Muscle of back (tissue), 11 donors: Measurements from ENCODE around the gene OTOG. TPM values are rescaled to one million over a fixed set of nuclear protein-coding genes. Genes with fewer than 3 reads are reported as not detected.

Experiments
- DNase-seq, 3 donors: peaks; one replicate each; pipeline versions ENCODE4 v3.0.0 to v3.0.0-alpha.2; 2013
- polyA plus RNA-seq, 10 donors: library from polyadenylated mRNA; unstranded; fragments of 120-200 nt; gene quantifications; one replicate each; pipeline ENCODE4 v1.2.1, GENCODE V29; 2013; ENCODE audit not compliant: insufficient read length in 10 of 10

The OTOG gene
- polyA plus RNA-seq, 10 donors, result 0.03 to 0.06 (median 0.03) TPM; not detected in 3

DNA sequence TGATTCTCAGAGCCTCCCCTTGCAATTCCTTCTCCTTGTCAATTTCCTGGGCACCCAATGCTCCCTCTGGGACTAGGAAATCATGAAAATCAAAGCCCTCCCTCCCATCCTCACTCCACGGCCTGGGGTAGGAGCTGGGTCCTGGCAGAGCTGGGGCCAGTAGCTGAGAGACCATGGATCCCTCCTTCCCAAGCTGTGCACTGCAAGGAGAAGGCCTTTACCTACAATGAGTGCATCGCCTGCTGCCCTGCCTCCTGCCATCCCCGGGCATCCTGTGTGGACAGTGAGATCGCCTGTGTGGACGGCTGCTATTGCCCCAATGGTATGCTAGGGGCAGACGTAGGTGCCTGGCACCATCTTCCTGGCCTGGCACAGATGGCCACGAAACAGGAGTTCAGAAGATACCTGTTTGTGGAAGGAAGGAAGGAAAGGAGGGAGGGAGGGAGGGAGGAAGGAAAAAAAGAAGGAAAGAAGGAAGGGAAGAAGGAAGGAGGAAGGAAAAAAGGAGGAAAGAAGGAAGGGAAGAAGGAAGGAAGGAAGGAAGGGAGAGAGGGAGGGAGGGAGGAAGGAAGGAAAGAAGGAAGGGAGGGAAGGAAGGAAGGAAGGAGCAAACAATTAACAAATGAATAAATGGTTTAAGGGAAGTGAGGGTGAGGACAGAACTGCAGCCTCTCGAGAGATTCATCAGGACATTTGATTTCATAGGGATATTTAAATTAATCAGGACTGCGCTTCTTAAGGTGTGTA, 12.5 kb downstream of the OTOG start:
- DNase-seq, result no peak

DNA sequence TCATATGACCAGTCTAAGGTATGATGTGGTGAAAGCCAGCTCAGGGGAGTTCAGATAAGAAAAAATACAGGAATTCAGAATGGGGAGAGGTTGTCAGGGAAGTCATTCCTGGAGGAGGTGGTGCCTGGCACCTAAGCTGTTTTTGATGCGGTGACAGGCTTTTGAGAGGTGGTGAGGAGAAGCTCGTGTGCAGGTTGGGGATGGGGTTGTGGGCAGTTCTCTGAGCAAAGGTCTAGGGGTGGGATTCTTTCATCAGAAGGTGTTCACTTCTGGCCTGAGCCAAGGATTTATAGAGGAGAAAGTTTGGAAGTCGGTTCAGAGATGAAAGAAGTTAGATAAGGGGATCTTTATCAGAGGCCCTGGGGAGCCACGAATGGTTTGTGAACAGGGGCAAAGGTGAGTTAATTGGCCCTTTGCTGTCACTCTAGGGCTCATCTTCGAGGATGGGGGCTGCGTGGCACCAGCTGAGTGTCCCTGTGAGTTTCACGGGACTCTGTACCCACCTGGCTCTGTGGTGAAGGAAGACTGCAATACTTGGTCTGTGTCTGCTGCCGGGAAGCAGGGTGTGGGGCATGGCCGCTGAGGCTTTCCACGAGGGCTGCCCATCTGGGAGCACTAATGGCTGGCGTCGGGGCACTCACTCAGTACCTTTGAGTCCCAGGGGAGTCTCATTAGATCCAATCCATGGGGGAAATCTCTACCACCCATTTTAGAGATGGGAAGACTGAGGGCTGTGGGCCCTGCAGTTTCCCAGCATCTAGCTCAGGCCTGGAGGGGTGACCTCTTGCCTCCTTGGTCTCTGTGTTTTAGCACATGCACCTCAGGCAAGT, 13.4 kb downstream of the OTOG start:
- no peak for DNase-seq

DNA sequence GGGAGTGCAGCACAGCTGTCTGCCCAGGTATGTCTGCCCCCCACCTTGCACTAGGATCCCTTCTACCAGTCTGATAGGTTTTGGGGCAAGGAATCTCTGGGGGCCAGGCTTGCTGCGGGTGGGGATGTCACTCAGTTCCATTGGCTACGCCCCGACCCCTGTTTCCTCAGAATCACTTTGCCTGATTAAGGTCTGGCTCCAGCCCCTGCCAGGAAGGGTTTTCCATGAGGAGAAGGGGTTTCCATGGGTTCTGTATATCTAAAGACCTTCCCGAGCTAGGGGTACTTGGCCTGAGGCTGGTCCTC, 14.0 kb downstream of the OTOG start:
- no peak for DNase-seq

DNA sequence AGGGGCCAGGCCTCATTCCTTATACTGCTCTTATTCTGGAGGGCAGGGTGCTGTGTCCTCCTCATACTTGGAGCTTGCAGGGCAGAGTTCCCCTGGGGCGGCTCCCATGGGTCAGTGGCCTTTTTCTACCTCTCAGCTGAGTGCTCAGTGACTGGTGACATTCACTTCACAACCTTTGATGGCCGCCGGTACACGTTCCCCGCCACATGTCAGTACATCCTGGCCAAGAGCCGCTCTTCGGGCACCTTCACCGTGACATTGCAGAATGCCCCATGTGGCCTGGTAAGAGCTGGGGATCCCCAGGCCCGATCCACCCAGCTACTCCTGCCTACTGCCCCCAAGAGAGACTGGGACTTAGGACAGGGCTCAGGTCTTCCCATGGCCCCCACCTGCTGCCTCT, 14.5 kb downstream of the OTOG start:
- DNase-seq, result no peak

DNA sequence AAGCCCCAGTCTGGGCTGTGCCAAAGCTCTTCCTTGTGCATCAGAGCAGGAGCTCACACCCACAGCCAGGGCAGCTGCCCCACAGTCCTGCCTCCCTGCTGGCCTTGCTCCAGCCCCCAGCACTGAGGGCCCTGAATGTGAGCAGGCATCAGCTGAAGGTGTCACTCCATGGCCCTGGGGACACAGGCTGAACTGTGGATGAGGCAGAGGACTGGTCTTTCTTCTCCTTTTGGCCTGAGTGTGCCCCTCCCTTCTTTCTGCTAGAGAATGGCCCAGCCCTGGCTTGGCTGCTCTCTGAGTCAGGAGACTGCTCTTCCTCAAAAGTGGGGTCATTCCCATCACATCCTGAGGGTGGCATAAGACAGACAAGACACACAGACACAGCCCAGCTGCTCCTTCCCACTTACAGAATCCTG, 16.2 kb downstream of the OTOG start:
- DNase-seq, result no peak

DNA sequence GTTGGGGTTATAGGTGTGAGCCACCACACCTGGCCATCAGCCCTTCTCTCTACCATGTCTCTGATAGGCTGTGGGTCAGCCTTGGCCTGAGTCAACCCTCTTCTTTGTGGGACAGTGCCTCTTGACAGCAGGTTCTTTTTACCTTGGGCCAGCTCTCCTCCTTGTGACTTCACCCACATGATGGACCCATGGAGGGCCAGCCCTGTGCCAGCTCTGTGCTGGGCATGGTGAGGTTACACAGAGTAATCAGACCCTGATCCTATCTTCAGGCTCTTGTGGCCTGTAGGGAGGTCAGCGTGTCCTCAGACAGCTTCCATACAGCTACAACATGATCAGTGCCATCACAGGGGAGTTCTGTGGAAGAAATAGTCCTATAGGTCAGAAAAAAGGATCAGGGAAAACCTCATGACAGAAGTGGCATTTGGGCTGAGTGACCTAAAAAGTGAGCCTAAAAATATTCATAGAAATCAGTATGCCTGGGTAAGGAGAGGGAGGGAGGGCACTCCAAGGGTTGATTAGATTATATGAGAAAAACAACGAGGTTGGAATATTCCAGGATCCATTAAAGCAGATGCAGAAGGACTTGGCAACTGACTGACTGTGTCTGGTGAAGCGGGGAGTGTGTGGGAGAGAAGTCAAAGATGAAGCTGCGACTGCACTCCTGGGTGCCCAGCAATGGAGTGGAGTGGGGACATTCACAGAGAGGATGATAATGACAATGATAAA, 17.1 kb downstream of the OTOG start:
- no peak for DNase-seq

DNA sequence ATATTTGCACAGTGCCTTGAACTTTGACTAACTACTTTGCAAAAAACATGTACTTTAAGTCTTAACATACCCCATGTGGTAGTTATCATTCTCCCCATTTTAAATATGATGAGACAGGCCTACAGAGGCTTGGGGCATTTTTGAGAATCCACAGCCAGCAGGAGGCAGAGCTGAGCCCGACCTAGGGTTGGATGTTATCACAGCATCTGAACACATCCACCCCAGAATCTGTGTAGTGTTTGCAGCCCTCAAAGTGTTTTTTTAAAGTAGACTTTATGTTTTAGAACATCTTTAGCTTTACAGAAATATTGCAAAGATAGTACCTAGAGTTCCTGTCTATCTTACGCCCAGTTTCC, 17.6 kb downstream of the OTOG start:
- no peak for DNase-seq

DNA sequence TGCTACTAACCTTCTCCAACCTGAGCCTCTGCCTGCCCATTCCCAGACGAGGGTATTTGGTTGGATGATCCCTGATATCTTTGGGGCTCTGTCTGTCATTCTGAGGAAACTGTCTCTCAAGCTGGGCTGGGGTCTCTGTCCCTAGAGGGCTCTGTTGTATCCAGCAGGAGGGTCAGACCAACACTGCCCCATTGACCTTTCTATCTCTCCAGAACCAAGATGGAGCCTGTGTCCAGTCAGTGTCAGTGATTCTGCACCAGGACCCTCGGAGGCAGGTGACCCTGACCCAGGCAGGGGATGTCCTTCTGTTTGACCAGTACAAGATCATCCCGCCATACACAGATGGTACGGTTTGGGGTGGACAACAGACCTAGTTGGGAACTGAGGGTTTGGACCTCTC, 21.9 kb downstream of the OTOG start:
- no peak for DNase-seq

DNA sequence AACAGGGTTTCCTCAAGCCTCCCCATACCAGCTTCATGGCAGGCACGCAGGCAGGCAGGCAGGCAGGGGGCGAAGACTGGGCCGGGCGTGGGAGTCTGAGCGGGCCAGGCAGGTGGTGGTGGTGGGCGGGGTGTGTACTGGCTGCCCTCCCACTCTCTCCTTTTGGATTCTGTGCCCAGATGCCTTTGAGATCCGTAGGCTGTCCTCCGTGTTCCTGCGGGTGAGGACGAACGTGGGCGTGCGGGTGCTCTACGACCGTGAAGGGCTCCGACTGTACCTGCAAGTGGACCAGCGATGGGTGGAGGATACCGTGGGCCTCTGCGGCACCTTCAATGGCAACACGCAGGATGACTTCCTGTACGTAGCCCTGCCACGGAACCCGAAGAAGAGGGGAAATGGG, 23.0 kb downstream of the OTOG start:
- DNase-seq, result no peak

DNA sequence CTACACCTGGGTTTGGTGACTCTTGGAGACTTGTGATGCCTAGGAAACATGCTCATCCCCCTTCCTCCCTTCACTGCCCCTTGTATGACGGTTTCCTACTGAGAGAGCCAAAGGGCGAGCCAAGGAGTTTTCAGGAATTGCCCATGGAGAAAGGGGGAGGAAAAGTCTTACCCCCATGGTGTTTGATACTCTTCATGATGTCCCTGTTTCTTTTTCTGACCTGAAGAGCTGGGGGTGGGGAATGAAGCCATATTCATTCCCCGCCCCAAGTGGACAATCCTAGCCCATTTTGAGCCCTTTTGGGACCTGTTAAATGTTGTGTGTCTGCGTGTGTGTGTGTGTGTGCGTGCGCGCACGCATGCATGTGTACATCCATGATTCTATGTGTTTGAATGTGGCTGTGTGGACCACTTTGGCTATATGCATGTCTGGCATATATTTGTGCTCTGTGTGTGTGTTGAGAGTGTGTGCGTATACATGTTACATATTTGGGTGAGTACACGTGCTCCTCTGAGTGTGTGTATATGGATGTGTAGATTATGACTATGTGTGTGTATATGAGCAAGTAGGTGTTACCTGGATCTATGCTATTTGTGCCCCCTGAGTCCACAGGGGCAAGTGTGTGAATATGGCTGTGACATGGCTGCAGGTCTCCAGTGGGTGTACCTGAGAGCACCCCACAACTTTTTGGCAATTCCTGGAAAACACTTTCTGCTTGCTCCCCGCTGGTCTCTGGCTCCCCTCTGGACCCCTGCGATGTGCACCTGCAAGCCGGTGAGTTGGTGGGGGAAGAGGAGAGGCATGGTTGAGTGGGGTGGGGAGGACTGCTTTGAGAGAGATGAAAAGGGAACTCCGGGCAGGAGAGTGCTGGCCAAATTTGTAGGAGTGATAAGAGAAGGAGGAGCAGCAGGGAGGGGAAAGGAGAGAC, 24.6 kb downstream of the OTOG start:
- no peak for DNase-seq

DNA sequence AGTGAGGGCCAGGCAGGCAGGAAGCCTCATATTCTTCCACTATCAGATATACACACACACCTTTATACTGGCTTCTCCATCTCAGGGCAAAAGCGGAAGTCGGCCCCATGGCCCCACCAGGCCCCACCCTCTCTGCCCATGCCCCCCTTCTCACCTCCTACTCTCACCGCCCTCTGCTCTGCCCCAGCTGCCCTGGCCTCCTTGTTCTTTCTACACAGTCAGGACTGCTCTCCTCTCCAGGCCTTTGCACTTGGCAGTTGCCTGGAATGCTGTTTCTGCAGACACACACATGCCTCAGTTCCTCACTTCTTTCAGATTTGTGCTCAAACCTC, 25.3 kb downstream of the OTOG start:
- no peak for DNase-seq

DNA sequence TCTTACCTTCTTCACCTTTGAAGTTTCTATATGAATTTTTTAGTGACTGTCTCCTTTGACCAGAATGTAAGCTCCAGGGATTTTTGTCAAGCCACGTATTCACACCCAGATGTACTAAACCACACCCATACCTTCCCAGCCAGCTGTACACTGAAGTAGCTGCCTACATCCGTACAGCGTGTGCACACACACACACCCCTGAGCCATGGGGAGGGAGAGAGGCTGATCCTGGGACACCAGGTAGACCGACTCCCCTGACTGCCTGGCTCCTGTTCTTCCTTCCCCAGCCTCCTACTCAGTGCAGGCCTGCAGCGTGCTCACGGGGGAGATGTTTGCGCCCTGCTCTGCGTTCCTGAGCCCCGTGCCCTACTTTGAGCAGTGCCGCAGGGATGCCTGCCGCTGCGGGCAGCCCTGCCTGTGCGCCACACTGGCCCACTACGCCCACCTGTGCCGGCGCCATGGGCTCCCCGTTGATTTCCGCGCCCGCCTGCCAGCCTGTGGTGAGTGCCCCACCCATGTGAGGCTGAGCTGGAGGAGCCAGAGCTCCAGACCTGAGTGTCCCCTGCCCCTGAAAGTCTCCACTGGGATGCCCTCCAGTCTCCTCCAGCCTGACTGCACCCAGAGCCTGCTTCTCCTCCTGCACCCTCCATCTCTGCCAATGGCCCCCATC, 25.9 kb downstream of the OTOG start:
- no peak for DNase-seq

DNA sequence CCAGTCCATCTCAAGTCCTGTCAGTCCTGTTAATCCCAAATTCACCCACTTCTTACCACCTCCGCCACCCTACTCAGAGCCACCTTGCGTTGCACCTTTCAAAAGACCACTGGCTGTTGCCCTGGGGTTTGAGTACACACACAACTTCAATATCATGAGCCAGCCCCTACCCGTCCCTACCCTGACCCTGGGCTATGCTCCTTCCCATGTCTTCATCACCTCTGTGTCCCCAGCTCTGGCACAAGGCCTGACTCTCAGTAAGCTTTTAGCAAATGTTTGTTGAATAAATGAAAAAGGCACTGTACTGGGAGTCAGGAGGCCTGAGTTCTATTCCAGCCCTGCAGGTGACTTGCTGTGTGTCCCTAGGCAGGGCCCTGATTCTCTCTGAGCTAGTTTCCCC, 26.5 kb downstream of the OTOG start:
- no peak for DNase-seq

DNA sequence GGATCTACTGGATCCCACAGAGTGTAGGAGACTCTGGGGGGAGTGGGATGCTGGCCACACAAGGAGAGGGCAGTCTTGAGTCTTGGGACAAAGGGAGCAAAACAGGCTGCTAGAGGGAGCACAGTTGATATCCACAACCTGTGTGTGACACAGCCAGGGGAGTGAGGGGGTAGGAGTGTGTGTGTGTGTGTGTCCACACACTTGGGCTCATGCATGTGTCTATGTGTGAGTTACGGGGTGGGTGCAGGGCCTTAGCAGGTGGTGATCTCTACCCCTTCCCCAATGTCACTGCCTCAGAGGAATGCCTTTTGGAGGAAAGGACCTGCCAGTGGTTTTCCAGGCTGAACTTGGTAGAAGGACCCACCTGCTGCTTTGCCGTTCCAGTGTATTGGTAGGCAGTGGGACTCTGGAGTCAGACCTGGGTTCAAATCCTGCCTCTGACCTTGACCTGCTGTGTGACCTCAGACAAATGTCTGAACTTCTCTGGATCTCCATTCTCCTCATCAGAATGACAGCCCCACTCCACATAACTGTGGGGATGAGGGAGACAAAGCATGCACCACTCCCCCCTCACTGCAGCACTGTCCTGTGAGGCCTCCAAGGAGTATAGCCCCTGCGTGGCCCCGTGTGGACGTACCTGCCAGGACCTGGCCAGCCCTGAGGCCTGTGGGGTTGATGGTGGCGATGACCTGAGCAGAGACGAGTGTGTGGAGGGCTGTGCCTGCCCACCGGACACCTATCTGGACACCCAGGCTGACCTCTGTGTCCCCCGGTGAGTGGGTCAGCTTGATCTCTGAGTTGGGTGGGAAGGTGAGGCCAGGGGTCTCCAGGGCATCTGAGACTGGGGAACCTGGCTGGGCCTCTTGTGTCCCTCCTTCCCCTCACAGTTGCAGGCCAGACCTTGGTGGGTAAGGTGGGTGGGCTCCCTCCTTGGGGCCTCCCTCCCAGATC, 27.4 kb downstream of the OTOG start:
- no peak for DNase-seq

DNA sequence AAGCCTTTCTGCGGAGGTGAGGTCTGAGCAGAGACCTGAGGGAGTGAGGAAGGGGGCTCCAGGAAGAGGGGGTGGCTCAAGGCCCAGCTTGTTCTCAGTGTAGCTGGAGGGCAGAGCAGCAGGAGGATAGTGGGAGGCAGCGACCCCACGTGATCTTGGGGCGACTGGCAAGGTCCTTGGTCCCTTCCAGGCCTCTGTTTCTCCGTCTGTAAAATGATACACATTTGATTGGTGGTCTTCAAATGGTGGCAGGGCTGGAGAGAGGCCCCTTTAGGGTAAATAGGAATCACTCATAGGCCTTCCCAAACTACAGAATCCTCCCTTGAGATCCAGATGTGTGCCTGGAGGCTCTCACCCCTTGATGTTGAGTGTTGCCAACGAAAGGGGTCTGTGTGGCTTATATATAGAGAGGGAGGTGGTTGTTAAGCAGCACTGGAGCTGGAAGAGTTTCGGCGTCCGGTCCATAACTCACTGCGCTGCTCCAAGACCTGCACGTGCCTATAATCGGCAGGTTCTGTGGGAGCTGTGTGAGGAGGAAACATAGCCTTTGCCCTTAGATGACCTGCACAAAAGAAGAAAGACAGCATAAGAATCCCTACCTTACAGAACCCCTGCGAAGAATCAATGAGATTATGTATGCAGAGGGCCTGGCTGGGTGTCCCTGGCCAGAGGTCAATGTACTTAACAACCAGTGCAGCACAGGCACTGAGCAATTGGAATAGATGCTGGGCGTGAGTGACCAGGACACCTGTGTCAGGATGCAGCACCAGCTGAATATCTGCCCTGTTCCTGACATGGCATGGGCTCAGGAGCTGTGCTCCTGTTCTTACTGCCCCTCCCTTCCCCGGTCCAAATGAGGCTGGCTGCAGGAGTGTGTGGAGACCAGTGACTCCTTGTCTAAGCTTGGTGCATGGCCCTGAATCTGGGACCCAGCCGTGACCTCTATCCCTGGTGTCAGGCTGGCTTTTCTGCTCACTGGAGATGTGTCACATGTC, 28.7 kb downstream of the OTOG start:
- DNase-seq, result no peak

DNA sequence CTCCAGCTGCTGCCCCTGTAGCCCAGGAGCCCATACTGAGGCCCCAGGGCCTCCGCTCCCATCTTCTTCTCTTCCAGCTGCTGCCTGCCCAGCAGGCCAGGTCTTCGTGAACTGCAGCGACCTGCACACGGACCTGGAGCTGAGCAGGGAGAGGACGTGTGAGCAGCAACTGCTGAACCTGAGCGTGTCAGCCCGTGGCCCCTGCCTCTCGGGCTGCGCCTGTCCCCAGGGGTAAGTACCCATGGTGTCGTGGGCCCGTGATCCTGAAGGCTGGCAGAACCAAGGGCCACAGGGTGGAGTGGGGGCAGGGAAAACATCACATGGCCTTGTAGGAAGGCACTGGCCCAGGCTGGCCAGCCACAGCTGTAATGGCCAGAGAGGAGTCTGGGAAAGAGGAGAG, 31.2 kb downstream of the OTOG start:
- DNase-seq, result no peak

DNA sequence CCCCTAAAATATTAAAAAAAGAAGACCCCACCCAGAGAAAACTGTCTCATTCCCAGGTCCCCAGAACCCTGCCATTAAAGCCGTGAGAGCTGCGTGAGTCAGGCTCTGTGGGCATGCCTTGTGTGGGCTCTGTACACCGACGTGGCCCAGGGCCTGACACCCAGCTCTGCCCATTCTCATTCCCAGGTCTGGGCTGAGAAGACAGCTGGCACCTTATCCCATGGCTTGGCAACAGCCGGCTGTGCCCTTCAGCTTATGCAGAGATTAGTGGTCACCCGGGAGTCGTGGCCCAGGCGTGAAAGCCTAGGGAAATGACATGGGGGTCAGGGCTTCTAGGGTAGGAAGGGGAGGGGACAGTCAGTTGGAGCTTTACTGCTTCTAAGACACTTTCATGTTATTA, 31.9 kb downstream of the OTOG start:
- no peak for DNase-seq

DNA sequence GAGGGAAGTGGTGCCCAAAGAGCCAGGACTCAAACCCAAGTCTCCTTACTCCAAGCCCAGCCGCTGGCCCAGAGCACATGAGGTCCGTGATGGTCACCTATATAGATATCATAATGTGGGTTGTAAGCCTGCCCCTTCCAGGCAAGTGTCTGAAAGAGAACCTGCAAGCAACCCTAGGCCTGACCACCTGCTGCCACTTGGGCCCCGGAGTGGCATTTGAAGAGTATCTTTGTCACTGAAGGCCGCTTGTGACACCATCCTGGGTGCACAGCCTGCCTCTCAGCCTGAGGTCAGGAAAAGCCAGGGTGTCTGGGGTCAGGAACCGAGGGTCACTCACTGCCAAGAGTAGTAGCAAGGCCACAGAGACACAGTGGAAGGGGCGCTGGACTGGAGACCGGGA, 32.4 kb downstream of the OTOG start:
- DNase-seq, result no peak

DNA sequence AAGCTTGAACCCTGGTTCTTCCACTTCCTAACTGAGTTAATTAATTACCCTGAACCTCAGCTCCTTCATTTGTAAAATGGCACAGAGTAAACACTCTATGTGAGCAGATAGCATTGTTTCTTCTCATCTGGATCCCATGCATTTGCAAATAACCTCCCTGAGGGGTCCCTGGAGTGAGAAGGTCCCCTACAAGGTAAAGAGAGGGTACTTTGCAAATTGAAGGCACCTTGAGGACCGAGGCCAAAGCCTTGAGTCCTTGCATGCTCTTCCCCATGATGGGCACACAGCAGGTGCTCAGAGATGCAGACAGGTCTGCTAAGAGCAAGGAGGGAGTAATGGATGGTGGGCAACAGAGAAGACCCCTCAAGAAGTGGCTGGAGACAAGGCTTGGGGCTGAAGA, 33.2 kb downstream of the OTOG start:
- DNase-seq, result no peak
